GM18858 (cell line): ENCODE data around the gene DEFB124.
"Not testable (repeated sequence)": the region's sequence is repeated elsewhere in the genome, so short reads cannot be mapped to it uniquely, and the experiment has no call there.

ENCODE experiments used
- ATAC-seq: cut with Tn5 transposase; IDR thresholded peaks from one replicate; pipeline ENCODE4 v1.9.1; 2021; ENCODE audit not compliant: unreplicated experiment

DEFB124 gene

DNA sequence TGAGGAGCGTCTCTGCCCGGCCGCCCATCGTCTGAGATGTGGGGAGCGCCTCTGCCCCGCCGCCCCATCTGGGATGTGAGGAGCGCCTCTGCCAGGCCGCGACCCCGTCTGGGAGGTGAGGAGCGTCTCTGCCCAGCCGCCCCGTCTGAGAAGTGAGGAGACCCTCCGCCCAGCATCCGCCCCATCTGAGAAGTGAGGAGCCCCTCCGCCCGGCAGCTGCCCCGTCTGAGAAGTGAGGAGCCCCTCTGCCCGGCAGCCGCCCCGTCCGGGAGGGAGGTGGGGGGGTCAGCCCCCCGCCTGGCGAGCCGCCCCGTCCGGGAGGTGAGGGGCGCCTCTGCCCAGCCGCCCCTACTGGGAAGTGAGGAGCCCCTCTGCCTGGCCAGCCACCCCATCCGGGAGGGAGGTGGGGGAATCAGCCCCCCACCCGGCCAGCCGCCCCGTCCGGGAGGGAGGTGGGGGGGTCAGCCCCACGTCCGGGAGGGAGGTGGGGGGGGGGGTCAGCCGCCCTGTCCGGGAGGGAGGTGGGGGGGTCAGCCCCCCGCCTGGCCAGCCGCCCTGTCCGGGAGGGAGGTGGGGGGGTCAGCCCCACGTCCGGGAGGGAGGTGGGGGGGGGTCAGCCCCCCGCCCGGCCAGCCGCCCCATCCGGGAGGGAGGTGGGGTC lies 47.9 kb downstream of the DEFB124 start:
- ATAC-seq = not testable (repeated sequence)

DNA sequence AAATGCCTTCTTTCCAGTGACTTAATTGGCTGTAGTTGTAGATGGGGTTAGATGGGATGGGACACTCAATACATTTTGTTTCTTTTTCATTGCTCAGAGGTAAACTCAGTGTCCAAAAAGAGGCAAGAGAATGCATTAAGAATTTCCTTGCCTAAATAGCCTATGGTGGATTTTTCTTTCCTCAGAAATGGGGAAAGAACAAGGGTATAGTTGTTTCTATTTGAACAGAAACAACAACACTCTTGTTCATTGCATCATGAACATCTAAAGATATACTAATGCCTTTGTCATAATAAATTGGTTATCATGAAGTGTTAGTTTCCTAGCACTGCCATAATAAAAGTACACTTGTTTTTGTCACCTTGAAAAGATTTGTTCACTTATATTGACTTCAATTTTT lies 49.1 kb downstream of the DEFB124 start:
- no peak for ATAC-seq

DNA sequence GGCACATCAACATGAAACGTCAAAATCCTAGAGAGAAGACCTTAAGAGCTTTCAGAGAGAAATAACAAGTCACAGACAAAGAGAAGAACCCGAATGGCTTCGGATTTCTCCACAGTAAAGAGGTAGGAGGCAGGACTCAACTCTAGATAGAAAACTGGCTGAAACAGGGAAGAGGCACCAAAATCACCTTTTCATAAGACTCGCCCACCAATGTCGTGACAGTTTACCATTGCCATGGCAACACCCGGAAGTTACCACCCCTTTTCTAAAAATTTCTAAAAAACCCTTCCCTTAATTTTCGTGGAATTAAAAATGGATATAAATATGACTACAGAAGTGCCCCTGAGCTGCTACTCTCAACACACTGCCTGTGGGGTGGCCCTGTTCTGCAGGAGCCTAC lies 56.6 kb downstream of the DEFB124 start:
- no peak for ATAC-seq

GRCh38 chr20:31415653-31416052 lies 59.3 kb downstream of the DEFB124 start:
- no peak for ATAC-seq
